HepG2 (cell line): Measurements from ENCODE around the gene CYP26A1. TPM values are rescaled to one million over a fixed set of nuclear protein-coding genes. Genes with fewer than 3 reads are reported as not detected.

Experiments used
- ATAC-seq: fragments of 200-7000 bp; cut with Tn5 transposase; 3 replicates; pipeline ENCODE4 v1.9.1; 2020; ENCODE audit warnings: mild to moderate bottlenecking, moderate library complexity
- BruUV-seq: library from RNA; stranded (reverse); fragments of 400-500 nt; replicated peaks from 2 replicates; lab custom pipeline; 2021; lab: Mats Ljungman, UMichigan
- CTCF ChIA-PET: fragments of 300-600 bp; formaldehyde crosslinking; extraction: SDS; loops from one replicate; lab custom pipeline; 2021; ENCODE audit warnings: low total read pairs, inconsistent platforms, low intra/inter-chr PET ratio; lab: Yijun Ruan, JAX
- POLR2A ChIA-PET: fragments of 350-600 bp; sonication (Branson Sonifier 250); formaldehyde crosslinking; loops from one replicate; lab custom pipeline; 2020; ENCODE audit warnings: antibody characterized with exemption, inconsistent platforms; lab: Yijun Ruan, JAX
- DNase-seq: peaks from one replicate; pipeline ENCODE4 v3.0.0-alpha.2; 2015; ENCODE audit warnings: low spot score
- FAIRE-seq: peaks from 3 replicates; lab custom pipeline; 2011; peaks lifted over from hg19 to GRCh38; lab: Jason Lieb, UNC
- H2AFZ ChIP-seq: one replicate; pipeline ENCODE4 v1.6.1; 2011; ENCODE audit warnings: low read length, inconsistent platforms
- H3K27ac ChIP-seq: fragments of 300-600 bp; 3 replicates; pipeline ENCODE4 v1.8.0; 2011; ENCODE audit warnings: mixed run types, mild to moderate bottlenecking, mixed read lengths, low read length, inconsistent platforms; ENCODE audit not compliant: insufficient read depth; ENCODE audit errors: extremely low read length
- H3K27me3 ChIP-seq, 2 experiments: fragments of 200-600 bp in 1 of 2; 2 replicates in 1 of 2; 3 replicates in 1 of 2; pipeline versions ENCODE4 v1.6.0 to v1.8.0; 2011; ENCODE audit warnings: low read length in 2 of 2, mild to moderate bottlenecking in 2 of 2, moderate library complexity in 2 of 2, inconsistent platforms in 1 of 2; ENCODE audit not compliant: insufficient read depth in 2 of 2, control insufficient read depth in 1 of 2
- H3K36me3 ChIP-seq, 2 experiments: fragments of 200-600 bp in 1 of 2; replicated peaks in 1 of 2; 2 replicates in 1 of 2; 3 replicates in 1 of 2; pipeline versions ENCODE4 v1.5.1 to v1.8.0; 2011; ENCODE audit warnings: low read length in 2 of 2, inconsistent platforms in 1 of 2; ENCODE audit not compliant: insufficient read depth in 2 of 2, control insufficient read depth in 1 of 2
- H3K4me1 ChIP-seq: 2 replicates; pipeline ENCODE4 v1.5.1; 2012; ENCODE audit warnings: low read length, inconsistent platforms; ENCODE audit not compliant: insufficient read depth
- H3K4me2 ChIP-seq: 2 replicates; pipeline ENCODE4 v1.6.0; 2011; ENCODE audit warnings: low read depth, low read length, inconsistent platforms
- H3K4me3 ChIP-seq, 3 experiments: fragments of 200-600 bp in 1 of 3; sonication (generic), shearing (Covaris generic) in 1 of 3; replicated peaks in 1 of 3; 2 replicates each; pipeline ENCODE4 v1.5.1; 2011 to 2016; ENCODE audit warnings: low read length in 3 of 3, inconsistent platforms in 2 of 3, low read depth in 2 of 3, mild to moderate bottlenecking in 2 of 3, control low read depth in 1 of 3, mixed read lengths in 1 of 3; ENCODE audit not compliant: insufficient read depth in 1 of 3
- H3K79me2 ChIP-seq: one replicate; pipeline ENCODE4 v1.6.1; 2011; ENCODE audit warnings: low read length, inconsistent platforms; ENCODE audit not compliant: insufficient read depth
- H3K9ac ChIP-seq: 2 replicates; pipeline ENCODE4 v1.6.0; 2011; ENCODE audit warnings: mild to moderate bottlenecking, low read depth, low read length, inconsistent platforms; ENCODE audit not compliant: insufficient read depth
- H3K9me3 ChIP-seq: 2 replicates; pipeline ENCODE4 v1.5.1; 2012; ENCODE audit warnings: mild to moderate bottlenecking, low read length
- H4K20me1 ChIP-seq: 2 replicates; pipeline ENCODE4 v1.6.0; 2011; ENCODE audit warnings: inconsistent platforms, mild to moderate bottlenecking, low read length, moderate library complexity; ENCODE audit not compliant: insufficient read depth
- GABPA ChIP-seq, 2 experiments: IDR thresholded peaks; 2 replicates each; pipeline ENCODE4 v1.6.1; 2011 to 2016; ENCODE audit warnings: low read depth in 2 of 2, low read length in 1 of 2, missing biosample characterization in 1 of 2, missing genetic modification characterization in 1 of 2
- GPN1 ChIP-seq: sonication (generic); formaldehyde crosslinking; IDR thresholded peaks from 2 replicates; pipeline ENCODE4 v1.5.1; 2020; ENCODE audit warnings: missing genetic modification reagents, borderline replicate concordance
- MBD4 ChIP-seq: IDR thresholded peaks from 2 replicates; pipeline ENCODE4 v1.6.1; 2012; ENCODE audit warnings: low read length, inconsistent platforms, borderline replicate concordance
- MIER3 ChIP-seq: IDR thresholded peaks from 2 replicates; pipeline ENCODE4 v1.6.1; 2016; ENCODE audit warnings: missing compliant biosample characterization, borderline replicate concordance
- MZF1 ChIP-seq: sonication (generic); formaldehyde crosslinking; IDR thresholded peaks from 2 replicates; pipeline ENCODE4 v1.8.1; 2023; ENCODE audit warnings: mild to moderate bottlenecking, missing genetic modification reagents, borderline replicate concordance
- NR1H2 ChIP-seq: sonication (generic); formaldehyde crosslinking; IDR thresholded peaks from 2 replicates; pipeline ENCODE4 v1.8.1; 2022; ENCODE audit warnings: low read depth, missing genetic modification reagents, borderline replicate concordance
- NR3C1 ChIP-seq: sonication (generic); formaldehyde crosslinking; IDR thresholded peaks from 2 replicates; pipeline ENCODE4 v1.4.0; 2020; ENCODE audit warnings: missing genetic modification reagents
- TBP ChIP-seq: sonication (generic); formaldehyde crosslinking; IDR thresholded peaks from 2 replicates; pipeline ENCODE4 v1.5.0; 2020; ENCODE audit warnings: missing genetic modification reagents
- TCF12 ChIP-seq, 2 experiments: fragments of 450-650 bp in 1 of 2; sonication (generic) in 1 of 2; formaldehyde crosslinking in 1 of 2; IDR thresholded peaks; 2 replicates each; pipeline versions ENCODE4 v1.6.1 to v1.8.0; 2017 to 2022; ENCODE audit warnings: antibody characterized with exemption in 1 of 2, mild to moderate bottlenecking in 1 of 2, missing genetic modification reagents in 1 of 2, moderate library complexity in 1 of 2
- TOE1 ChIP-seq: sonication (generic); formaldehyde crosslinking; IDR thresholded peaks from 2 replicates; pipeline ENCODE4 v1.4.0; 2020; ENCODE audit warnings: mild to moderate bottlenecking, missing genetic modification reagents
- TOPORS ChIP-seq: sonication (generic); formaldehyde crosslinking; IDR thresholded peaks from 2 replicates; pipeline ENCODE4 v1.8.0; 2023; ENCODE audit warnings: mild to moderate bottlenecking, missing genetic modification reagents
- ZFP82 ChIP-seq: sonication (generic); formaldehyde crosslinking; IDR thresholded peaks from 2 replicates; pipeline ENCODE4 v1.5.1; 2020; ENCODE audit warnings: mild to moderate bottlenecking, missing genetic modification reagents, borderline replicate concordance
- ZNF30 ChIP-seq: sonication (generic); formaldehyde crosslinking; IDR thresholded peaks from 2 replicates; pipeline ENCODE4 v1.5.0; 2020; ENCODE audit warnings: mild to moderate bottlenecking, missing genetic modification reagents
- ZNF496 ChIP-seq: sonication (generic); formaldehyde crosslinking; IDR thresholded peaks from 2 replicates; pipeline ENCODE4 v1.8.1; 2023; ENCODE audit warnings: mild to moderate bottlenecking, moderate library complexity, missing genetic modification reagents; ENCODE audit not compliant: insufficient replicate concordance
- ZNF619 ChIP-seq: sonication (generic); formaldehyde crosslinking; IDR thresholded peaks from 2 replicates; pipeline ENCODE4 v1.4.0; 2020; ENCODE audit warnings: mild to moderate bottlenecking, missing genetic modification reagents
- ZNF629 ChIP-seq: sonication (generic); formaldehyde crosslinking; conservative IDR thresholded peaks from 2 replicates; pipeline ENCODE4 v1.5.0; 2020; ENCODE audit warnings: missing genetic modification reagents
- ZSCAN25 ChIP-seq: sonication (generic); formaldehyde crosslinking; IDR thresholded peaks from 2 replicates; pipeline ENCODE4 v1.8.0; 2022; ENCODE audit warnings: mild to moderate bottlenecking, missing genetic modification reagents
- WGBS: methylation state at CpG from one replicate; pipeline ENCODE4 v1.1.6; 2017; ENCODE audit warnings: low lambda C conversion rate; 5-methylcytosine and 5-hydroxymethylcytosine counted together
- in situ Hi-C: cut with HindIII; loops from 2 replicates; pipeline ENCODE4 v1.10.0; 2017; ENCODE audit warnings: low pct_unique_long_range_greater_than_20kb; ENCODE audit not compliant: extremely low pct_ligation_motif_present
- intact Hi-C: fragments of 100-400 bp; cut with micrococcal nuclease; formaldehyde crosslinking; loops from one replicate; pipeline ENCODE4 v1.10.0; 2022; ENCODE audit not compliant: unreplicated experiment
- polyA plus RNA-seq, 8 experiments: library from polyadenylated mRNA; depleted of rRNA in 3 of 8; stranded (reverse) in 7 of 8; unstranded in 1 of 8; fragments of >200 nt; fragmentation: Illumina TruSeq in 4 of 8; extraction: Trizol in 4 of 8; gene quantifications; 2 replicates each; pipeline versions ENCODE4 v1.2.1 to v1.2.3, GENCODE V29; 2011 to 2016; ENCODE audit warnings: low read depth in 4 of 8, missing spikeins in 1 of 8, mixed read lengths in 1 of 8; ENCODE audit not compliant: insufficient read depth in 1 of 8
- total RNA-seq, 5 experiments: library from RNA; depleted of rRNA; stranded (reverse); fragments of >200 nt; fragmentation: Illumina TruSeq; extraction: Trizol; gene quantifications; 2 replicates each; pipeline ENCODE4 v1.2.3, GENCODE V29; 2016; ENCODE audit warnings: low read depth in 1 of 5
- TF ChIP-seq, protein P1 (sequence below): sonication (generic); formaldehyde crosslinking; IDR thresholded peaks from 2 replicates; pipeline ENCODE4 v1.8.0; 2022; ENCODE audit warnings: missing genetic modification reagents, mild to moderate bottlenecking, moderate library complexity, borderline replicate concordance
- TF ChIP-seq, protein P2 (sequence below): sonication (generic); formaldehyde crosslinking; IDR thresholded peaks from 2 replicates; pipeline ENCODE4 v1.4.0; 2020; ENCODE audit warnings: missing genetic modification reagents, borderline replicate concordance

CYP26A1 gene
- total and polyA plus RNA-seq, 2 of the 13 experiments (the other 11 are each of a cell fraction or from before 2014, with no cell fraction given) = 0.15 TPM; not detected in 1

DNA sequence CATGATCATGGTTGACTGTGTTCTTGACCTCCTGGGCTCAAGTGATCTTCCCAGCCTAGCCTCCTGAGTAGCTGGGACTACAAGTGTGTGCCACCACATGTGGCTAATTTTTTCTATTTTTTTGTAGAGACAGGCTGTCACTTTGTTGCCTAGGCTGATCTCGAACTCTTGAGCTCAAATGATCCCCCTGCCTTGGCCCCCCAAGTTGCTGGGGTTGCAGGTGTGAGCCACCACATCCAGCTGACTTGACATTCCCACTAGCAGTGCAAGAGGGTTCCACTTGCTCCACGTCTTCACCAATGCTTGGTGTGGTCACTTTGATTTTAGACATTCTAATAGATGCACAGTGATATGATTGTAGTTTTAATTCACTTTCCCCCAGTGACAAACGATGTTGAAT lies 25.1 kb downstream of the CYP26A1 start:
- Histone ChIP-seq H3K9ac (no peak overlapping the region), H3K27ac (no peak overlapping the region), H3K27me3 (no peaks in the 10 kb centered on the region; a peak in 1 of 5 replicates), H3K4me1 (no peaks in the 10 kb centered on the region), H3K4me2 (no peak overlapping the region), H3K79me2 (no peaks in the 10 kb centered on the region), H4K20me1 (no peaks in the 10 kb centered on the region), H3K9me3 (no peaks in the 10 kb centered on the region), H3K4me3 (no peak overlapping the region), H3K36me3 (no peaks in the 10 kb centered on the region), H2AFZ (no peak overlapping the region)
- intact Hi-C loops = no loop called here
- POLR2A ChIA-PET = no interaction called here
- no peak for FAIRE-seq
- no peak for ATAC-seq
- CTCF ChIA-PET = no interaction called here
- no peak for TF ChIP-seq MBD4
- TF ChIP-seq, protein P1, sequence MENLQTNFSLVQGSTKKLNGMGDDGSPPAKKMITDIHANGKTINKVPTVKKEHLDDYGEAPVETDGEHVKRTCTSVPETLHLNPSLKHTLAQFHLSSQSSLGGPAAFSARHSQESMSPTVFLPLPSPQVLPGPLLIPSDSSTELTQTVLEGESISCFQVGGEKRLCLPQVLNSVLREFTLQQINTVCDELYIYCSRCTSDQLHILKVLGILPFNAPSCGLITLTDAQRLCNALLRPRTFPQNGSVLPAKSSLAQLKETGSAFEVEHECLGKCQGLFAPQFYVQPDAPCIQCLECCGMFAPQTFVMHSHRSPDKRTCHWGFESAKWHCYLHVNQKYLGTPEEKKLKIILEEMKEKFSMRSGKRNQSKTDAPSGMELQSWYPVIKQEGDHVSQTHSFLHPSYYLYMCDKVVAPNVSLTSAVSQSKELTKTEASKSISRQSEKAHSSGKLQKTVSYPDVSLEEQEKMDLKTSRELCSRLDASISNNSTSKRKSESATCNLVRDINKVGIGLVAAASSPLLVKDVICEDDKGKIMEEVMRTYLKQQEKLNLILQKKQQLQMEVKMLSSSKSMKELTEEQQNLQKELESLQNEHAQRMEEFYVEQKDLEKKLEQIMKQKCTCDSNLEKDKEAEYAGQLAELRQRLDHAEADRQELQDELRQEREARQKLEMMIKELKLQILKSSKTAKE (CRISPR knock-in tag) = no peak
- TF ChIP-seq ZSCAN25 (CRISPR knock-in tag) = no peak
- no peak for TF ChIP-seq ZNF619
- TF ChIP-seq ZNF30 = no peak
- no peak for TF ChIP-seq TCF12 (IDR thresholded peaks at IDR 0.05)
- TF ChIP-seq TCF12 (CRISPR knock-in tag; IDR thresholded peaks at IDR 0.05) = no peak
- no peak for TF ChIP-seq TBP
- no peak for TF ChIP-seq ZNF629 (CRISPR knock-in tag)
- TF ChIP-seq ZFP82 (CRISPR knock-in tag) = no peak
- TF ChIP-seq MIER3 = no peak
- TF ChIP-seq TOPORS (CRISPR knock-in tag) = no peak
- TF ChIP-seq, protein P2, sequence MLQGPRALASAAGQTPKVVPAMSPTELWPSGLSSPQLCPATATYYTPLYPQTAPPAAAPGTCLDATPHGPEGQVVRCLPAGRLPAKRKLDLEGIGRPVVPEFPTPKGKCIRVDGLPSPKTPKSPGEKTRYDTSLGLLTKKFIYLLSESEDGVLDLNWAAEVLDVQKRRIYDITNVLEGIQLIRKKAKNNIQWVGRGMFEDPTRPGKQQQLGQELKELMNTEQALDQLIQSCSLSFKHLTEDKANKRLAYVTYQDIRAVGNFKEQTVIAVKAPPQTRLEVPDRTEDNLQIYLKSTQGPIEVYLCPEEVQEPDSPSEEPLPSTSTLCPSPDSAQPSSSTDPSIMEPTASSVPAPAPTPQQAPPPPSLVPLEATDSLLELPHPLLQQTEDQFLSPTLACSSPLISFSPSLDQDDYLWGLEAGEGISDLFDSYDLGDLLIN = no peak
- TF ChIP-seq ZNF496 (CRISPR knock-in tag) = no peak
- TF ChIP-seq GABPA (IDR thresholded peaks at IDR 0.05; ENCODE audit: low read depth, low read length) = no peak
- TF ChIP-seq GABPA (CRISPR knock-in tag; IDR thresholded peaks at IDR 0.05; ENCODE audit: low read depth) = no peak
- no peak for TF ChIP-seq NR3C1 (CRISPR knock-in tag)
- TF ChIP-seq MZF1 (CRISPR knock-in tag) = no peak
- TF ChIP-seq GPN1 (CRISPR knock-in tag) = no peak
- TF ChIP-seq TOE1 (CRISPR knock-in tag) = no peak
- TF ChIP-seq NR1H2 (CRISPR knock-in tag) = no peak
- WGBS = 0% methylated on average over 3 of the region's 3 CpGs
- in situ Hi-C loops = no loop called here
- no TSS peak for BruUV-seq
- DNase-seq = no peak
